OCI-LY1 (cell line): ENCODE results near the gene PIAS1.

Experiments used
- H2AFZ ChIP-seq: fragments of 200-600 bp; sonication (generic), shearing (Covaris generic); 2 replicates; pipeline ENCODE4 v1.6.0; 2014; ENCODE audit warnings: antibody characterized with exemption, mild to moderate bottlenecking, low read length
- H3F3A ChIP-seq: fragments of 200-600 bp; sonication (generic), shearing (Covaris generic); 2 replicates; pipeline ENCODE4 v1.6.0; 2014; ENCODE audit warnings: mild to moderate bottlenecking, antibody characterized with exemption, low read length, moderate library complexity; ENCODE audit not compliant: insufficient read depth
- H3K27ac ChIP-seq: fragments of 200-600 bp; sonication (generic); 2 replicates; pipeline ENCODE4 v1.5.1; 2014; ENCODE audit warnings: low read length, mixed run types, mild to moderate bottlenecking, low read depth; ENCODE audit not compliant: poor library complexity, severe bottlenecking
- H3K27me3 ChIP-seq: fragments of 200-600 bp; sonication (generic); 2 replicates; pipeline ENCODE4 v1.6.0; 2014; ENCODE audit warnings: antibody characterized with exemption, mild to moderate bottlenecking, low read length, moderate library complexity; ENCODE audit not compliant: insufficient read depth
- H3K36me3 ChIP-seq: fragments of 200-600 bp; sonication (generic); 2 replicates; pipeline ENCODE4 v1.6.1; 2014; ENCODE audit warnings: mild to moderate bottlenecking, antibody characterized with exemption, low read length, moderate library complexity, mixed read lengths; ENCODE audit not compliant: insufficient read depth
- H3K4me1 ChIP-seq: fragments of 200-600 bp; sonication (generic); 2 replicates; pipeline ENCODE4 v1.5.1; 2014; ENCODE audit warnings: mild to moderate bottlenecking, low read length, moderate library complexity; ENCODE audit not compliant: insufficient read depth, severe bottlenecking
- H3K4me2 ChIP-seq: fragments of 200-600 bp; sonication (generic), shearing (Covaris generic); 2 replicates; pipeline ENCODE4 v1.6.1; 2014; ENCODE audit warnings: low read length
- H3K4me3 ChIP-seq: fragments of 200-600 bp; sonication (generic); 2 replicates; pipeline ENCODE4 v1.5.1; 2014; ENCODE audit warnings: low read length, low read depth, mild to moderate bottlenecking, mixed read lengths; ENCODE audit not compliant: poor library complexity, severe bottlenecking
- H3K79me2 ChIP-seq: fragments of 200-600 bp; shearing (Covaris generic); 2 replicates; pipeline ENCODE4 v1.6.1; 2016; ENCODE audit warnings: mixed run types, low read length, mixed read lengths; ENCODE audit not compliant: insufficient read depth
- H3K9ac ChIP-seq: fragments of 200-600 bp; sonication (generic), shearing (Covaris generic); 2 replicates; pipeline ENCODE4 v1.6.1; 2014; ENCODE audit warnings: mild to moderate bottlenecking, low read length, mixed read lengths
- H3K9me2 ChIP-seq: fragments of 200-600 bp; sonication (generic), shearing (Covaris generic); 2 replicates; pipeline ENCODE4 v1.6.1; 2014; ENCODE audit warnings: low read depth, mild to moderate bottlenecking, low read length, mixed read lengths
- H3K9me3 ChIP-seq: fragments of 200-600 bp; shearing (Covaris generic); 2 replicates; pipeline ENCODE4 v1.6.1; 2014; ENCODE audit warnings: low read length, mixed read lengths
- H4K20me1 ChIP-seq: fragments of 200-600 bp; sonication (generic), shearing (Covaris generic); 2 replicates; pipeline ENCODE4 v1.6.0; 2016; ENCODE audit warnings: mild to moderate bottlenecking, low read length; ENCODE audit not compliant: insufficient read depth
- EZH2 ChIP-seq: fragments of 200-600 bp; sonication (generic), shearing (Covaris generic); IDR thresholded peaks from 2 replicates; pipeline ENCODE4 v1.8.0; 2017; ENCODE audit warnings: borderline replicate concordance, mixed run types, mild to moderate bottlenecking, antibody characterized with exemption, low read length, moderate library complexity, mixed read lengths
- TF ChIP-seq, protein P1 (sequence below): fragments of 200-600 bp; sonication (generic), shearing (Covaris generic); IDR thresholded peaks from 2 replicates; pipeline ENCODE4 v1.5.1; 2017; ENCODE audit warnings: mild to moderate bottlenecking, antibody characterized with exemption, low read length, moderate library complexity, mixed read lengths

Gene PIAS1

DNA sequence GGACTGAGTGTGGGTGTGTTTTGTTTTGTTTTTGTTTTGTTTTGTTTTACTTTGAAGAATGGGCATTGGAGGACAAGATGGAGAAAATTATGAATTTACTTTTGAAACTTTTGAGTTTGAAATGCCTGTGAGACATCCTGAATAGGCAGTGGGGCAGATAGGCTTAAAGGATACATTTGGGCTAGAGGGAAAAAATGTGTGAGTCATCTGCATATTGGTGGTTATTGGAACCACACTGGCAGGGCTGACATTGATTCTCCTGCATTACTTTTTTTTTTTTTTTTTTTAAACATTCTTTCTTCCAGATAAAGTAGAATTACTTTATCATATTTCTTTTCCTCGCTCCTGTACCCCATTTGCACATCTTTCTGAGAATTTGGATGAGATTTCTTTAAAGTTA lies 94.9 kb downstream of the PIAS1 start:
- no peak overlapping the region for H3K4me3 ChIP-seq
- no peak overlapping the region for H3K9ac ChIP-seq
- H4K20me1 ChIP-seq = no peaks in the 10 kb centered on the region
- no peak overlapping the region for H3K27ac ChIP-seq
- no peaks in the 10 kb centered on the region for H3K27me3 ChIP-seq
- H3K79me2 ChIP-seq = no peaks in the 10 kb centered on the region
- H3K4me2 ChIP-seq = no peak overlapping the region
- H3K36me3 ChIP-seq = peaks cover 37% of the 10 kb centered on the region
- H2AFZ ChIP-seq = no peak overlapping the region
- H3K9me3 ChIP-seq = no peaks in the 10 kb centered on the region
- no peaks in the 10 kb centered on the region for H3F3A ChIP-seq
- no peak for TF ChIP-seq EZH2
- TF ChIP-seq, protein P1, sequence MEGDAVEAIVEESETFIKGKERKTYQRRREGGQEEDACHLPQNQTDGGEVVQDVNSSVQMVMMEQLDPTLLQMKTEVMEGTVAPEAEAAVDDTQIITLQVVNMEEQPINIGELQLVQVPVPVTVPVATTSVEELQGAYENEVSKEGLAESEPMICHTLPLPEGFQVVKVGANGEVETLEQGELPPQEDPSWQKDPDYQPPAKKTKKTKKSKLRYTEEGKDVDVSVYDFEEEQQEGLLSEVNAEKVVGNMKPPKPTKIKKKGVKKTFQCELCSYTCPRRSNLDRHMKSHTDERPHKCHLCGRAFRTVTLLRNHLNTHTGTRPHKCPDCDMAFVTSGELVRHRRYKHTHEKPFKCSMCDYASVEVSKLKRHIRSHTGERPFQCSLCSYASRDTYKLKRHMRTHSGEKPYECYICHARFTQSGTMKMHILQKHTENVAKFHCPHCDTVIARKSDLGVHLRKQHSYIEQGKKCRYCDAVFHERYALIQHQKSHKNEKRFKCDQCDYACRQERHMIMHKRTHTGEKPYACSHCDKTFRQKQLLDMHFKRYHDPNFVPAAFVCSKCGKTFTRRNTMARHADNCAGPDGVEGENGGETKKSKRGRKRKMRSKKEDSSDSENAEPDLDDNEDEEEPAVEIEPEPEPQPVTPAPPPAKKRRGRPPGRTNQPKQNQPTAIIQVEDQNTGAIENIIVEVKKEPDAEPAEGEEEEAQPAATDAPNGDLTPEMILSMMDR = no peak
- no peaks in the 10 kb centered on the region for H3K9me2 ChIP-seq
- H3K4me1 ChIP-seq = no peaks in the 10 kb centered on the region

DNA sequence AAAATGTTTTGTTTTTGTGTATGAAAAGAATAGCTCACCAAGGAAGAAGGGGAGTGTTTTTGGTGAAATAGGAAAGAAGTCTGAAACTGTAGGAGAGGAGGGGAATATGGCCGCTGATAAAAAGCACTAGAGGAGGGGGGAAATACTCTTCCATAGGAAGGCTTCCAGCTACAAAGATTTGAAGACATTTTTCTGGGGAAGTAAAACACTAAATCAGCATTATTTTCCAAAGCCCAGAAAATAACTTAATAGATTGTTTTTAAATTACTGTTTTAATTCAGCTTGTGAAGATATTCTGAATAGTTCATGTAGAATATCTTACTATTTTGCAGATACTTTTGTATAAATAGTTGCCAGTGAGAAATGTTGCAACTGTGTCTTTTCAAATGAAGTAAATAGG lies 96.1 kb downstream of the PIAS1 start:
- peaks cover 44% of the 10 kb centered on the region for H3K36me3 ChIP-seq
- H3K9ac ChIP-seq = no peak overlapping the region
- H3K27ac ChIP-seq = no peak overlapping the region
- H3K4me3 ChIP-seq = no peak overlapping the region
- no peaks in the 10 kb centered on the region for H3K79me2 ChIP-seq
- TF ChIP-seq, protein P1 = no peak
- TF ChIP-seq EZH2 = no peak
- no peaks in the 10 kb centered on the region for H3K9me2 ChIP-seq
- no peaks in the 10 kb centered on the region for H4K20me1 ChIP-seq
- H3K4me1 ChIP-seq = no peaks in the 10 kb centered on the region
- H3K4me2 ChIP-seq = no peak overlapping the region
- no peaks in the 10 kb centered on the region for H3K27me3 ChIP-seq
- no peaks in the 10 kb centered on the region for H3F3A ChIP-seq
- no peaks in the 10 kb centered on the region for H3K9me3 ChIP-seq
- no peak overlapping the region for H2AFZ ChIP-seq

DNA sequence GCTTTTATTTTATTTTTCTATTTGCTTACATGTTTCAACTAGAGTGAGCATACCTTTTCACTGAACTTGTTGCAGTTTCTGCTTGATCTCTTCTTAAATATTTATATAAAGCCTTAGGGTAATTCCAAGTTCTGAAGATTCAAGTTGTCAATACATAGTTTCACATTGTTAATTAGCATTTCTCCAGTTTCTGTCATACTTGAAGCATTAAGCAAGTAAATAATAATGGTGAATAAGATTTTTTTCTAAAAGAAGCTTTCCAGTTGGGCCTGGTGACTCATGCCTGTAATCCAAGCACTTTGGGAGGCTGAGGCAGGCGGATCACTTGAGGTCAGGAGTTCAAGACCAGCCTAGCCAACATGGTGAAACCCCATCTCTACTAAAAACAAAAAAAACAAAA lies 97.2 kb downstream of the PIAS1 start:
- Histone ChIP-seq H3K4me1 (no peaks in the 10 kb centered on the region), H3K79me2 (no peaks in the 10 kb centered on the region), H3K27ac (no peak overlapping the region)

More for the DNA sequence above, 97.2 kb downstream of the PIAS1 start:
- no peak overlapping the region for H2AFZ ChIP-seq
- H3K9me2 ChIP-seq = no peaks in the 10 kb centered on the region
- H3K4me3 ChIP-seq = no peak overlapping the region
- no peaks in the 10 kb centered on the region for H4K20me1 ChIP-seq
- no peaks in the 10 kb centered on the region for H3K27me3 ChIP-seq
- no peaks in the 10 kb centered on the region for H3F3A ChIP-seq
- H3K36me3 ChIP-seq = peaks cover 48% of the 10 kb centered on the region
- H3K9ac ChIP-seq = no peak overlapping the region
- H3K9me3 ChIP-seq = no peaks in the 10 kb centered on the region
- no peak for TF ChIP-seq EZH2
- TF ChIP-seq, protein P1 = no peak
- no peak overlapping the region for H3K4me2 ChIP-seq
